ENCODE results near the gene SLC4A2.

Gene SLC4A2

DNA sequence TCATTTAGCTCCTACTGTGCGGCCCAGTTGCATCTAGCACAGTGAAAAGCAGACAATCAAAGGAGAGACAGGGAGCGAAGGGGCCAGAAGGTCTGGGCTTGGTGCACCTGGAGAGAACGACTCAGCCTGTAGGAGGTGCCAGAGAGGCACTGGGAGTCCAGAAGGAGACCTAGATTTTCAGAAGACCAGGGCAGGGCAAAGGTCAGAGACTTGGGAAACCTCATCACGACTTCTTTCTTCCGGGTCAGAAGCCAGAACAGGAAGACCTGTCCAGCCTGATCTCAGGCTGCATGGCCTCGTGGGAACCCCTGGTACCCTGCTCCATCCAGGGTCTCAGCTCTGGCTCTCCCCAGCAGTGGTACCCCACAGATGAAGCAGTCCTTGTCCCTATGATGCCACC is 32.0 kb downstream of the SLC4A2 start:
- ChIA-PET CTCF (interaction anchor here (0.7 to 19.2 kb wide), 6 partner anchors 9 to 78 kb away, joined by 3 to 347 read pairs (median 4); partner anchors contain the start of gene FASTK), POLR2A (no interaction called here)
- TF ChIP-seq, protein P1, sequence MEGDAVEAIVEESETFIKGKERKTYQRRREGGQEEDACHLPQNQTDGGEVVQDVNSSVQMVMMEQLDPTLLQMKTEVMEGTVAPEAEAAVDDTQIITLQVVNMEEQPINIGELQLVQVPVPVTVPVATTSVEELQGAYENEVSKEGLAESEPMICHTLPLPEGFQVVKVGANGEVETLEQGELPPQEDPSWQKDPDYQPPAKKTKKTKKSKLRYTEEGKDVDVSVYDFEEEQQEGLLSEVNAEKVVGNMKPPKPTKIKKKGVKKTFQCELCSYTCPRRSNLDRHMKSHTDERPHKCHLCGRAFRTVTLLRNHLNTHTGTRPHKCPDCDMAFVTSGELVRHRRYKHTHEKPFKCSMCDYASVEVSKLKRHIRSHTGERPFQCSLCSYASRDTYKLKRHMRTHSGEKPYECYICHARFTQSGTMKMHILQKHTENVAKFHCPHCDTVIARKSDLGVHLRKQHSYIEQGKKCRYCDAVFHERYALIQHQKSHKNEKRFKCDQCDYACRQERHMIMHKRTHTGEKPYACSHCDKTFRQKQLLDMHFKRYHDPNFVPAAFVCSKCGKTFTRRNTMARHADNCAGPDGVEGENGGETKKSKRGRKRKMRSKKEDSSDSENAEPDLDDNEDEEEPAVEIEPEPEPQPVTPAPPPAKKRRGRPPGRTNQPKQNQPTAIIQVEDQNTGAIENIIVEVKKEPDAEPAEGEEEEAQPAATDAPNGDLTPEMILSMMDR (IDR thresholded peaks at IDR 0.05; ENCODE audit: insufficient read depth, low read length, missing control alignments): peak; percentile 57
- no peak overlapping the region for H3K4me3 ChIP-seq (ENCODE audit: low read depth, low read length)
- no peak for DNase-seq (ENCODE audit: low read depth, low spot score)

DNA sequence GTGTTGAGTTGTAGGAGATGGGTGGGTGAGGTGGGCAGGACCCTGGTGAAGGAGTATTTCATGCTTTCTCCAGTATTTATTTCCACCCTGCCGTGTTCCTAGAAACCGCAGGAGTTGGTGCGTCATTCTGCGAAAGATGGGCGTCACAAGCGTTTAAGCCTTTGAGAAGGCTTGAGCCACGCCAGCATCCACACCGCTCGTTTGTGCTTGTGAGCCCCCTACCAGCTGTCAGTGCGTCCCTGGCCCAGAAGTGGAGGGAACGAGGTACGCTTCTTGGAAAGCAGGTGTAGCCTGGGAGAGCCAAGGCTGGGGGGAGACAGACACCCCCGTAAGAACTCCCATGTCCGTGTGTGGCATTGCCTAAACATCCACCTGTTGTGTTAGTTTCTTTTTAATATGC is 32.6 kb downstream of the SLC4A2 start:
- POLR2A ChIA-PET: no interaction called here
- CTCF ChIA-PET: interaction anchor here (1.0 to 19.2 kb wide), 3 partner anchors 18 to 108 kb away, joined by 3 to 347 read pairs (median 3); no protein-coding TSS in a partner anchor
- H3K4me3 ChIP-seq (ENCODE audit: low read depth, low read length): no peak overlapping the region
- no peak for DNase-seq (ENCODE audit: low read depth, low spot score)
- TF ChIP-seq, protein P1 (IDR thresholded peaks at IDR 0.05; ENCODE audit: insufficient read depth, low read length, missing control alignments): no peak

- POLR2A ChIA-PET: interaction anchor here (0.6 kb wide), 1 partner anchor 92 kb away, joined by 3 read pairs; no protein-coding TSS in a partner anchor
- no peak overlapping the region for H3K4me3 ChIP-seq (ENCODE audit: low read depth, low read length)
- DNase-seq (ENCODE audit: low read depth, low spot score): no peak
- TF ChIP-seq, protein P1 (IDR thresholded peaks at IDR 0.05; ENCODE audit: insufficient read depth, low read length, missing control alignments): no peak
- CTCF ChIA-PET: interaction anchor here (1.0 to 19.2 kb wide), 3 partner anchors 9 to 30 kb away, joined by 3 to 347 read pairs (median 6); no protein-coding TSS in a partner anchor
Measured at GRCh38 chr7:151093748-151094147, 34.4 kb downstream of the SLC4A2 start.

DNA sequence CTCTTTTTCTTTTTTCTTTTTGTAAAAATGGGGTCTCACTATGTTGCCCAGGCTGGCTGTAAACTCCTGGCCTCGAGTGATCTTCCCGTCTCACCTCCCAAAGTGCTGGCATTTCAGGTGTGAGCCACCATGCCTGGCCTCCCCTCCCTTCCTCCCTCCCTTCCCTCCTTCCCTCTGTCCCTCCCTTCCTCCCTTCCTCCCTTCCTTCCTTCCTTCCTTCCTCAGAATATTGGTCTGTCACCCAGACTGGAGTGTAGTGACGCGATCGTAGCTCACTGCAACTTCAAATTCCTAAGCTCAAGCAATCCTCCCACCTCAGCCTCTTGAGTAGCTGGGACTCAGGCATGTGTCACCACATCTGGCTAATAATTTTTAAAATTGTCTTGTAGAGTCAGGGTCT is 35.3 kb downstream of the SLC4A2 start:
- H3K4me3 ChIP-seq (ENCODE audit: low read depth, low read length): no peak overlapping the region
- no peak for DNase-seq (ENCODE audit: low read depth, low spot score)
- TF ChIP-seq, protein P1 (IDR thresholded peaks at IDR 0.05; ENCODE audit: insufficient read depth, low read length, missing control alignments): no peak
- CTCF ChIA-PET: interaction anchor here (1.2 to 19.2 kb wide), 2 partner anchors 15 to 29 kb away, joined by 6 to 347 read pairs; no protein-coding TSS in a partner anchor
- POLR2A ChIA-PET: interaction anchor here (0.6 kb wide), 1 partner anchor 44 kb away, joined by 3 read pairs; no protein-coding TSS in a partner anchor

DNA sequence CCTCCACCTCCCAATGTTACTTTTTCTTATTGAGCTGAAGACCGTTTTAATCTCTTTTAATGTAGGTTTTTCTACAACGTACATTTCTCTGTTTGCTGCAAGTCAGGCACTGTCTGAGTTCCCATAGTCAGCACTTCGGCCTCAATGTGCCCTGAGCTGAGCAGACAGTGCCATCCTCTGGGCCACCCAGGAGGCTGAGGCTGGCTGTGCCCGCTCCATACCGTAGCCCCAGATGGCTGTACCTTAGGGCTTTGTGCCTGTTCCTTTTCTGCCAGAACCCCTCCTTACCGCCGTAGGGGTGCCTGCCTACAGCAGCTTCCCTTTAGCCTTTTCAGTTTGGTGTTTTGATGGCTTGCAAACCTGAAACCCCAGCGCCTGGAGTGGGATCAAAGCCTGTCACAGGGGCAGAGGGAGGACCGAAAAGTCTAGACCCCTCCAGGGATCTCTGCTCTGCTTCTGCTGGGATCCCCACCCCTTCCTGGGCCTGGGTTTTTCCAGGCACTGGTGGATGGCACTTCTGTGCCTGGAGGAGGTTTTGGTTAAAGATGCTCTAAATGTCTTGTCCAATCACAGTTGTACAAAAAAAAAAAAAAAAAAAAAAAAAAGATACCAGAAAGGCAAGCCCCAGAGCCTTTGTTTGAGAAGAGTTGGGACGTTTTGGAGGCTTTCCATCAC is 35.9 kb downstream of the SLC4A2 start:
- CTCF ChIA-PET: interaction anchor here (19.2 kb wide), 1 partner anchor 15 kb away, joined by 347 read pairs; no protein-coding TSS in a partner anchor
- POLR2A ChIA-PET: interaction anchor here (0.6 kb wide), 1 partner anchor 18 kb away, joined by 3 read pairs; no protein-coding TSS in a partner anchor
- no peak for DNase-seq (ENCODE audit: low read depth, low spot score)
- TF ChIP-seq, protein P1 (IDR thresholded peaks at IDR 0.05; ENCODE audit: insufficient read depth, low read length, missing control alignments): no peak
- H3K4me3 ChIP-seq (ENCODE audit: low read depth, low read length): no peak overlapping the region

DNA sequence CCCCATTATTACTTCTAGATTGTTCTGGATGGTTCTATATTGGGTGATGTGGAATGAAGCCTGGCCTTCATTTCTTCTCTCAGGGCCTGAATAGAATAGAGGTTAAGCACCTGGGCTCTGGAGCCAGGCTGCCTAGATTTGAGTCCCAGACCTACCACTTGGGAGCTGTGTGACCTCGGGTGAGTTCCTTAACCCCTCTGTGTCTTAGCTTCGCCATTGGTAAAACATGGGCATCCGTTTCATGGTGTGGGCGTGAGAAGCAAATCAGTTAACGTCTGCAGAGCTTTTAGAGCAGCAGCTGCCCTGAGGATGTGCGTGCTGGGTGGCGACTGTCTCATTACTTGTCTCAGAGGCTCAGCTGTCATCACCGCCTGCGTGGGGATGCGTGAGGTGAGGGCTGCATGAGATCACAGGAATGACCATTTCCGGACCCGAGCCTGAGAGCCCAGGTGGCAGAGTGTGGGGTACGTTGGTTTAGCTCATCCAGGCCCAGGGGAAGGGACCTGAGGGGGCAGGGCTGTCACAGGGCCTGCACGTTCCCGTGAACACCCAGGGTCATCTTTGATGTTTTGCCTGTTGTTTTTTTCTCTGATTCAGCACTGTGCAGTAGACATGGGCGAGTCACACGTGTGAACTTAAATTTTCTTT is 36.6 kb downstream of the SLC4A2 start:
- POLR2A ChIA-PET: interaction anchor here (0.6 kb wide), 1 partner anchor 17 kb away, joined by 3 read pairs; no protein-coding TSS in a partner anchor
- CTCF ChIA-PET: interaction anchor here (1.1 to 19.2 kb wide), 2 partner anchors 9 to 14 kb away, joined by 4 to 347 read pairs; partner anchors contain the start of gene AGAP3
- TF ChIP-seq, protein P1 (IDR thresholded peaks at IDR 0.05; ENCODE audit: insufficient read depth, low read length, missing control alignments): no peak
- no peak overlapping the region for H3K4me3 ChIP-seq (ENCODE audit: low read depth, low read length)
- DNase-seq (ENCODE audit: low read depth, low spot score): no peak
